ENCODE data around the gene ATG3.

DNA sequence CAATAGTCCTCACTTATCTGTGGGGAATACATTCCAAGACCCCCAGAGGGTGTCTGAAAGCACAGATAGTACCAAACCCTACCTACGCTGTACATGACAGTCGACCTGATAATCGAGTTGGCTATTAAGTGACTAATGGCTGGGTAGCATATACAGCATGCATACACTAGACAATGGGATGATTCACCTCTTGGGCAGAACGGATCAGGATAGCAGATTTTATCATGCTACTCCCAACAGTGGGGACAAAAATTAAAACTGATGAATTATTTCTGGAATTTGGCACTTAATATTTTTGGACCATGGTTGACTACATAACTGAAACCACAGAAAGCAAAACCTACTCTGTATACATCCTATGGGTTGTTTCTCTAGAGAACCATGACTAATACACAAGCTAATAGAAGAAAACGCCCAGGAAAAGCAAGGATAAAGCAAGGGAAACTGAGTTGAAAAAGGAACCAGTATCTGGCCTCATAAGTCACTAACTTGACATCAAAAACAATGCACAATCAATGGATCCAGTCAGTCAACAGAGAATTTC lies 15.5 kb downstream of the ATG3 start:
- TF ChIP-seq, protein P1, sequence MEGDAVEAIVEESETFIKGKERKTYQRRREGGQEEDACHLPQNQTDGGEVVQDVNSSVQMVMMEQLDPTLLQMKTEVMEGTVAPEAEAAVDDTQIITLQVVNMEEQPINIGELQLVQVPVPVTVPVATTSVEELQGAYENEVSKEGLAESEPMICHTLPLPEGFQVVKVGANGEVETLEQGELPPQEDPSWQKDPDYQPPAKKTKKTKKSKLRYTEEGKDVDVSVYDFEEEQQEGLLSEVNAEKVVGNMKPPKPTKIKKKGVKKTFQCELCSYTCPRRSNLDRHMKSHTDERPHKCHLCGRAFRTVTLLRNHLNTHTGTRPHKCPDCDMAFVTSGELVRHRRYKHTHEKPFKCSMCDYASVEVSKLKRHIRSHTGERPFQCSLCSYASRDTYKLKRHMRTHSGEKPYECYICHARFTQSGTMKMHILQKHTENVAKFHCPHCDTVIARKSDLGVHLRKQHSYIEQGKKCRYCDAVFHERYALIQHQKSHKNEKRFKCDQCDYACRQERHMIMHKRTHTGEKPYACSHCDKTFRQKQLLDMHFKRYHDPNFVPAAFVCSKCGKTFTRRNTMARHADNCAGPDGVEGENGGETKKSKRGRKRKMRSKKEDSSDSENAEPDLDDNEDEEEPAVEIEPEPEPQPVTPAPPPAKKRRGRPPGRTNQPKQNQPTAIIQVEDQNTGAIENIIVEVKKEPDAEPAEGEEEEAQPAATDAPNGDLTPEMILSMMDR (IDR thresholded peaks at IDR 0.05), result no peak
- no peak for TF ChIP-seq POLR2A (IDR thresholded peaks at IDR 0.05)
